Stomach (tissue), 9 donors: ENCODE results near the gene KLHL24. TPM values are rescaled to one million over a fixed set of nuclear protein-coding genes. Genes with fewer than 3 reads are reported as not detected.
"Not testable (repeated sequence)": the region's sequence is repeated elsewhere in the genome, so short reads cannot be mapped to it uniquely, and the experiment has no call there.

Experiments used
- DNase-seq, 2 donors: peaks; one replicate each; pipeline versions ENCODE4 v3.0.0 to v3.0.0-alpha.2; 2013 to 2019
- H3K27ac ChIP-seq, 5 donors: fragments of 200-600 bp in 4 of 5; sonication (generic) in 4 of 5; one replicate each; pipeline ENCODE4 v1.5.1; 2013 to 2019; ENCODE audit warnings: mild to moderate bottlenecking in 1 of 5, moderate library complexity in 1 of 5
- H3K27me3 ChIP-seq, 3 donors: fragments of 200-600 bp; sonication (generic); one replicate each; pipeline ENCODE4 v1.5.1; 2017 to 2019; ENCODE audit warnings: mixed run types in 1 of 3
- H3K36me3 ChIP-seq, 4 donors: fragments of 200-600 bp; sonication (generic); 1 replicate in 3 of 4; 2 replicates in 1 of 4; pipeline ENCODE4 v1.5.1; 2016 to 2019
- H3K4me1 ChIP-seq, 4 donors: fragments of 200-600 bp; sonication (generic); one replicate each; pipeline ENCODE4 v1.5.1; 2016 to 2019
- H3K4me3 ChIP-seq, 4 donors: fragments of 200-600 bp; sonication (generic) in 3 of 4; one replicate each; pipeline ENCODE4 v1.5.1; 2016 to 2019; ENCODE audit warnings: mild to moderate bottlenecking in 1 of 4
- H3K9me3 ChIP-seq, 4 donors: fragments of 200-600 bp; sonication (generic); one replicate each; pipeline ENCODE4 v1.5.1; 2016 to 2019
- EP300 ChIP-seq: sonication (generic); formaldehyde crosslinking; IDR thresholded peaks from one replicate; pipeline ENCODE4 v1.6.1; 2017; ENCODE audit warnings: antibody characterized with exemption
- POLR2A ChIP-seq, 4 donors: fragments of 450-650 bp; IDR thresholded peaks; one replicate each; pipeline ENCODE4 v1.6.1; 2016; ENCODE audit warnings: antibody characterized with exemption in 4 of 4, control low read depth in 2 of 4, mild to moderate bottlenecking in 1 of 4, moderate library complexity in 1 of 4
- POLR2AphosphoS5 ChIP-seq, 3 donors: sonication (generic); formaldehyde crosslinking; IDR thresholded peaks; one replicate each; pipeline ENCODE4 v1.6.1; 2016; ENCODE audit warnings: antibody characterized with exemption in 3 of 3
- WGBS, 5 donors: extraction: QIAGEN DNeasy Blood & Tissue Kit in 3 of 5; methylation state at CpG; one replicate each; pipeline versions ENCODE4 v1.1.5 to v1.1.7; 2013 to 2018; 5-methylcytosine and 5-hydroxymethylcytosine counted together
- intact Hi-C: fragments of 100-400 bp; cut with DNase I; formaldehyde crosslinking; loops from one replicate; pipeline ENCODE4 v1.15.1; 2023; ENCODE audit warnings: low total_unique reads
- polyA plus RNA-seq, 3 donors: library from polyadenylated mRNA; stranded (reverse); fragments of 200-250 nt; gene quantifications; one replicate each; pipeline ENCODE4 v1.2.3, GENCODE V29; 2013
- total RNA-seq, 5 donors: library from RNA; depleted of rRNA; stranded (reverse); fragments of >200 nt; gene quantifications; one replicate each; pipeline versions ENCODE4 v1.1.0 to v1.2.3, GENCODE V29; 2014 to 2016
- TF ChIP-seq, protein P1 (sequence below), 7 experiments: fragments of 450-650 bp in 4 of 7; fragments of 200-600 bp in 3 of 7; sonication (generic) in 3 of 7; IDR thresholded peaks; one replicate each; pipeline ENCODE4 v1.5.1; 2016 to 2019; ENCODE audit warnings: antibody characterized with exemption in 7 of 7, control low read depth in 2 of 7, mild to moderate bottlenecking in 1 of 7
- donor health status: healthy with polysubstance abuse.
- donor health status: Bipolar disorder and iron deficiency.
- donor health status: healthy.

KLHL24 gene
- total and polyA plus RNA-seq, 8 donors = 5.2 to 186 (median 28.2) TPM

DNA sequence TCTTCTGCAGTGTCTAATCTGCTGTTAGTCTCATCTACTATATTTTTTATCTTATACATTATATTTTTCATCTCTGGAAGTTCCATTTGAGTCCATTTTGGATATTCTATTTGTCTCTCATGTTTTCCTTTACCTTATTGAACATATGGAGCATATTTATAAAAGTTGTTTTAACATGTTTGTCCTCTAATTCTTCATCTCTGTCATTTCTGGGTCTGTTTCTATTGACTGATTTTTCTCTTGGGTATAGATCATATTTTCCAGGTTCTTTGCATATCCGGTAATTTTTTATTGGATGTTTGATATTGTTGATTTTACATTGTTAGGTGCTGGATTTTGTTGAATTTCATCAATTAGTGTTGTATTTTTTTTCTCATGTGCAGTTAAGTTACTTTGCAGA is 37.5 kb upstream of the KLHL24 start:
- DNase-seq = no peak
- Histone ChIP-seq H3K27ac (no peak overlapping the region), H3K9me3 (peaks cover 0 to 19% (median 9%) of the 10 kb centered on the region in 4 donors), H3K27me3 (no peaks in the 10 kb centered on the region), H3K36me3 (no peaks in the 10 kb centered on the region), H3K4me3 (no peak overlapping the region), H3K4me1 (no peaks in the 10 kb centered on the region)
- intact Hi-C loops = no loop called here
- no peak for TF ChIP-seq POLR2A (IDR thresholded peaks at IDR 0.05)
- WGBS, 5 donors = 2 to 95% (median 58%) methylated on average over 1 of the region's 1 CpG

- DNase-seq, H3K27me3 ChIP-seq, H3K36me3 ChIP-seq, H3K9me3 ChIP-seq, H3K4me1 ChIP-seq, intact Hi-C loops, H3K4me3 ChIP-seq, H3K27ac ChIP-seq: not testable (repeated sequence)
- WGBS, 5 donors = 92 to 97% (median 97%) methylated on average over 6 of the region's 6 CpGs
Observed at GRCh38 chr3:183611326-183611725, 24.1 kb upstream of the KLHL24 start.

- Histone ChIP-seq H3K36me3 (no peaks in the 10 kb centered on the region), H3K9me3 (no peaks in the 10 kb centered on the region), H3K27ac (no peak overlapping the region), H3K4me1 (no peaks in the 10 kb centered on the region), H3K27me3 (no peaks in the 10 kb centered on the region), H3K4me3 (no peak overlapping the region)
- TF ChIP-seq POLR2AphosphoS5 (IDR thresholded peaks at IDR 0.05) (no peak), EP300 (no peak), POLR2A (IDR thresholded peaks at IDR 0.05) (no peak)
- TF ChIP-seq, protein P1, sequence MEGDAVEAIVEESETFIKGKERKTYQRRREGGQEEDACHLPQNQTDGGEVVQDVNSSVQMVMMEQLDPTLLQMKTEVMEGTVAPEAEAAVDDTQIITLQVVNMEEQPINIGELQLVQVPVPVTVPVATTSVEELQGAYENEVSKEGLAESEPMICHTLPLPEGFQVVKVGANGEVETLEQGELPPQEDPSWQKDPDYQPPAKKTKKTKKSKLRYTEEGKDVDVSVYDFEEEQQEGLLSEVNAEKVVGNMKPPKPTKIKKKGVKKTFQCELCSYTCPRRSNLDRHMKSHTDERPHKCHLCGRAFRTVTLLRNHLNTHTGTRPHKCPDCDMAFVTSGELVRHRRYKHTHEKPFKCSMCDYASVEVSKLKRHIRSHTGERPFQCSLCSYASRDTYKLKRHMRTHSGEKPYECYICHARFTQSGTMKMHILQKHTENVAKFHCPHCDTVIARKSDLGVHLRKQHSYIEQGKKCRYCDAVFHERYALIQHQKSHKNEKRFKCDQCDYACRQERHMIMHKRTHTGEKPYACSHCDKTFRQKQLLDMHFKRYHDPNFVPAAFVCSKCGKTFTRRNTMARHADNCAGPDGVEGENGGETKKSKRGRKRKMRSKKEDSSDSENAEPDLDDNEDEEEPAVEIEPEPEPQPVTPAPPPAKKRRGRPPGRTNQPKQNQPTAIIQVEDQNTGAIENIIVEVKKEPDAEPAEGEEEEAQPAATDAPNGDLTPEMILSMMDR (IDR thresholded peaks at IDR 0.05) = no peak
- WGBS, 5 donors = 74 to 81% (median 79%) methylated on average over 7 of the region's 7 CpGs
- intact Hi-C loops = no loop called here
- DNase-seq = no peak
Observed at GRCh38 chr3:183613366-183614285, 21.8 kb upstream of the KLHL24 start.

GRCh38 chr3:183618542-183618941 is 16.9 kb upstream of the KLHL24 start:
- TF ChIP-seq, protein P1 (IDR thresholded peaks at IDR 0.05) = no peak
- no peak for TF ChIP-seq EP300
- TF ChIP-seq POLR2AphosphoS5 (IDR thresholded peaks at IDR 0.05) = no peak
- Histone ChIP-seq H3K4me1 (no peaks in the 10 kb centered on the region), H3K27ac (no peak overlapping the region), H3K9me3 (no peaks in the 10 kb centered on the region), H3K27me3 (no peaks in the 10 kb centered on the region), H3K4me3 (no peak overlapping the region), H3K36me3 (no peaks in the 10 kb centered on the region)
- no peak for DNase-seq
- intact Hi-C loops = no loop called here
- WGBS, 5 donors = 90 to 96% (median 94%) methylated on average over 2 of the region's 2 CpGs

DNA sequence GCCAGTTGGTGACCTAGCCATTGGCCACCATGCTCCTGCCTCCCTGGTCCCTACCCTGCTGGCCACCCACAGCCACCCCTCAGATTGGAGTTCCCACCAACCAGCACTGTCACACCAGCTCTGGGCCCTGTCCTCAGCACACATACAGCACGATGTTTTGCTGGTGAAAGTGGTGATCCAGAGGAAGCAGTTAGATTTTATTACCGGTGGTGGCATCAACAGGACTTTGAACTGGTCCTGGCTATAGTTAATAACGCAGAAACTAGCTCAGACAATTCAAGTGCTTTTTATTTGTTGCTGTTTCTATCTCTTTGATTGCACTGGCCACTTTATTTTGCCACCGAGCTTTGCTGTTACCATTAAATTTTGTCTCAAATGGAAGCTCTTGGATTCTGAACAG is 16.4 kb upstream of the KLHL24 start:
- Histone ChIP-seq H3K36me3 (no peaks in the 10 kb centered on the region), H3K4me3 (no peak overlapping the region), H3K4me1 (no peaks in the 10 kb centered on the region), H3K27me3 (no peaks in the 10 kb centered on the region), H3K27ac (no peak overlapping the region), H3K9me3 (no peaks in the 10 kb centered on the region)
- TF ChIP-seq POLR2A (IDR thresholded peaks at IDR 0.05) (no peak), EP300 (no peak), POLR2AphosphoS5 (IDR thresholded peaks at IDR 0.05) (no peak)
- TF ChIP-seq, protein P1 (IDR thresholded peaks at IDR 0.05) = no peak
- intact Hi-C loops = no loop called here
- DNase-seq = no peak
- 88 to 98% (median 90%) methylated on average over 4 of the region's 4 CpGs for WGBS, 5 donors
